GM21529 (cell line): ENCODE data around the gene GLT6D1.

ENCODE experiments used
- ATAC-seq: cut with Tn5 transposase; IDR thresholded peaks from one replicate; pipeline ENCODE4 v1.9.1; 2021; ENCODE audit not compliant: unreplicated experiment

Gene GLT6D1

DNA sequence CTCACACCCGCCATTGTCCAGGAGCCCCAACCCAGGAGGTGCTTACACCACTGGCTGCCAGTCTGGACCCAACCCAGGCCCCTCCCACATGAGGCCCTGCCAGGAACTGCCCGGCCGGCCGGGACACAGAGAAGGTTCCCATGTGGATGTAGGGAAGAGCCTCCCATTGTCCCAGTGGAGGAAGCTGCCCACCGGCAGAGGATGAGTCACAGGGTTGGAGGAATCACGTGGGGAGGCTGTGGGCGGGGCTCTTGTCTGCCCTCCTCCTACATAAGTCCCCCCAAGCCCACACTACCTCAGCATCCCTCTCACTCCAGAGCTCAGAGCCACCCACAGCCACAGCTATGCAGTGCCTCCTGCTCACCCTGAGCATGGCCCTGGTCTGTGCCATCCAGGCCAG lies 51.7 kb downstream of the GLT6D1 start:
- ATAC-seq = no peak

DNA sequence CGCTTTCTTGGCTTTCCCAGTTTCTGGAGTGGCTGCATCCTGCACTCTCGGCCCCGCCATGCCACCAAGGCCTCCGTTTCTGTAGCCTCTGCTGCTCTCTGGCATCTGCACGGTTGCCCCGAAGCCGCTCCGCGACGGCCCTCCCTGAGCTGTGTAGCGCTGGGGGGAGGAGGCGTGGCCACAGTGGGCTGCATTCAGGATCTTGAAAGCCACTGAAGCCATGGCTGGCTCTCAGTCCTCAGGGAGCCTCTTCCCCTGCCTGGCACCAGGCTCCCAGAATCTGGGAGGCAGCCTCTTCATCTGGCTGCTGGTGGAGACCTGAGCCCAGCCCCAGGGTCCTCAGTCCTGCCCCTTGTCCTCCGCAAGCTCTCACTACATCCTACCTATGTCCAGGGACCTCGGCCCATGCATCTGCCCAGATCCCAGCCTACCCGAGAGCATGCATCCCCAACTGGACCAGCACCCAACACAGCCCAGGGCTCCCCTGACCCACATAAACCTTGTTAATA lies 52.7 kb downstream of the GLT6D1 start:
- no peak for ATAC-seq

DNA sequence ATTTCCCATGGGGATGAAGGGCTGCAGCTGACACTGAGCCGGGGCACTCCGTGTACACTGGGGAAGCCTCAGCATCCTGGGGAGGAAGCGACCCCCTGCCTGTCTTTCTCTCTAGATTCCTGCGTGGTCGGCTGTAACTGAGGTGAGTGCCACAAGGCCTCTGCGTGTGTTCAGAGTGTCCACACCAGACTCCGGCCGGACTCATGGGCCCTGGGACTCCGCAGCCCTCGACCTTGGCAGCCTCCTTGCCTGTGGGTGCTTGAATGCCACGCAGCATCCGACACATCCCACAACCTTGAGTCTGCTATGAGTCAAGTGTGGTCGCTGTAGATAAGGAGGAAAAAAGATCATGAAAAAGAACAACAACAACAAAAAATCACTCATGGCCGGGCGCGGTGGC lies 54.4 kb downstream of the GLT6D1 start:
- ATAC-seq = no peak

DNA sequence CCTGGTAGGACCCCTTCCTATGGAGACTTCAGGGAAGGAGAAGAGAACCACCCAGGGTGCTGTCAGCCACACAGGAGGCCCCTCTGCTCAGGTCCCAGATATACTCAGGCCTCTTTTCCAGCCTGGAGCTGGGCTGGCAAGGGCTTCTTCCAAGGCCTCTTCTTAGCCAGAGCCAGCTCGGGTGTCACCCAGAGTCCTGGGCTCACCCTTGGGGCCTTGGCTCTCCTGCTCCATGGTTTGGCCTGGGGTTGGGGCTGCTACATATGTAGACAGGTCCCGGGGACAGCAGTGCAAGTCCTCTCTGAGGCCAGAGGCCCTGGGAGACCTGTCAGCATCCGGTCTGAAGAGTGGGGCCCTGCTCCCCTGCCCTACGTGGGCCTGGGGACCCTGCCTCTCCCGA lies 55.0 kb downstream of the GLT6D1 start:
- ATAC-seq = no peak

DNA sequence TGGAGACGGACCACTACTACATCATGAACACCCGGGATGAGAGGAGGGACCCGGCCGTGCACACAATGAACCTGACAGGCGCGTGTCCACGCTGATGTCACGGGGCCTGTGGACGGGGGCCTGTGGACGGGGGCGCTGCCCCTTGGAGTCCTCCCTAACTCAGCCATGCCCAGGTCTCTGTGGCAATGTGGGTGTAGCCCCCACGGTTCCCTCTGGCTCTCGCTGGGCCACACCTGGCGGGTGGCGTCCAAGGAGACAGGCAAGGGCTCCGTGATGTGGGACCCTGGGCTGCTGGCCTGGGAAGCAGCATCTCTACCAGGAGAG lies 55.7 kb downstream of the GLT6D1 start:
- no peak for ATAC-seq

DNA sequence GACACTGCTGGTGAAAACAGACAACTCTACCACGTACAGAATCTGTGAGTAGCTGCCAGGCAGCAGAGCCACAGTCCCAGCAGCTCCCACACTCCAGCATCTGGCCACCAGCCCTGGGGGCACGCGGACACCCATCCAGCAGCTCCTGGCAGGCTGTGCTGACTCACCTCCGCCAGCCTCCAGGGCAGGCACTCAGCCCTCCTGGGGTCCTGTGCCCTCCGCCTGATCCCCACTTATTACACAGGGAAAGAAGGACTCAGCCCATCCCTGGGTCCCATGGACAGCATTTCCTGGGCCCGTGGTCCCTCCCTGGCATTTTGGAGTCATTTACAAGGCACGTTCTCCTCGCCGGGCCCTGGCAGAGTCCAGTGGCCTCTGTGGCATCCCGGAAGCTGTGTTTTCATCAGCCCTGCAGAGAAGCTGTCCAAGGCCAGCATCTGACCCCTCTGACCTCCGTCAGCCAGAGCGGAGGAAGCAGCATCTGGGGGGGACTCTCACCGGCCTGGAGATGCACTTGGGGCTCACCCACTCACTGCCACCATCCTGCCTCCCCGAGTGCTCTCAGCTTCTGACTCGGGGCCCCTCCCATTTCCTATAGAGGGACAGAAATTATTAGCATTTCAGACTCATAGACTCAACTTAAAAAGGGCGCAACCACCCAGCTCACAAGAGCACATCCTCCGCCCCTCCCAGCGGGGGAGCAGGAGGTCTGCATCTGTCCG lies 56.2 kb downstream of the GLT6D1 start:
- ATAC-seq = no peak

GRCh38 chr9:135582541-135582940 lies 56.8 kb downstream of the GLT6D1 start:
- no peak for ATAC-seq

DNA sequence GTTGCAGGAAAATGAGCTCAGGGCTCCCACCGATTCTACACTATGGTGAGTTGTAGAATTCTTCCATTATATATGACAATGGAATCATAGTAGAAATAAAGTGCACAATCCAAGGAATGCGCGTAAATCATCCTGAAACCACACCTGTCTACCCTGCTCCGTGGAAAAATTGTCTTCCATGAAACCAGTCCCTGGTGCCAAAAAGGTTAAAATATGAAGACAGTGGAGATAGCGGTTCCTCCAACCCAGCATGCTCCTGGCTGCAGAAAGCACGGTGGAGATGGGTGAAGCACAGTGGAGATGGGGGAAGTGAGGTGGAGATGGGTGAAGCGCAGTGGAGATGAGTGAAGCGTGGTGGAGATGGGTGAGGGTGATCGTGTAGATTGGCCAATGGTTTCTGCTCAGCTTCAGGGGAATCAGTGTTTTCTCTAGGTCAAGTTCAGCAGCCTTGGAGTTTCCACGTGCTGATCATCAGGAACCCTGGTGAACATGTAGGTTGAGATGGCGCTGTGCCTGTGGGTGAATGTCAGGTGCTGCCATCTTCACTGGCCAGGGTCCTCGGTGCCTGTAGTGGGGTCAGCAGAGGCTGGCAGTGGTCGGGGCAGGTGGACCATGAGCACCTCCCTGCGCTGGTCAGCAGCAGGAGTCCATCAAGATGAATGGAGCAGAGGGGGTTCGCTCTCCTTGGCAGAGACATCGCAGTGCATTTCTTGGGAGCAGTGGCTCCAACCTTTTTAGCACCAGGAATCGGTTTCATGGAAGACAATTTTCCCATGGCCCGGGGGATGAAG lies 57.5 kb downstream of the GLT6D1 start:
- ATAC-seq = no peak

DNA sequence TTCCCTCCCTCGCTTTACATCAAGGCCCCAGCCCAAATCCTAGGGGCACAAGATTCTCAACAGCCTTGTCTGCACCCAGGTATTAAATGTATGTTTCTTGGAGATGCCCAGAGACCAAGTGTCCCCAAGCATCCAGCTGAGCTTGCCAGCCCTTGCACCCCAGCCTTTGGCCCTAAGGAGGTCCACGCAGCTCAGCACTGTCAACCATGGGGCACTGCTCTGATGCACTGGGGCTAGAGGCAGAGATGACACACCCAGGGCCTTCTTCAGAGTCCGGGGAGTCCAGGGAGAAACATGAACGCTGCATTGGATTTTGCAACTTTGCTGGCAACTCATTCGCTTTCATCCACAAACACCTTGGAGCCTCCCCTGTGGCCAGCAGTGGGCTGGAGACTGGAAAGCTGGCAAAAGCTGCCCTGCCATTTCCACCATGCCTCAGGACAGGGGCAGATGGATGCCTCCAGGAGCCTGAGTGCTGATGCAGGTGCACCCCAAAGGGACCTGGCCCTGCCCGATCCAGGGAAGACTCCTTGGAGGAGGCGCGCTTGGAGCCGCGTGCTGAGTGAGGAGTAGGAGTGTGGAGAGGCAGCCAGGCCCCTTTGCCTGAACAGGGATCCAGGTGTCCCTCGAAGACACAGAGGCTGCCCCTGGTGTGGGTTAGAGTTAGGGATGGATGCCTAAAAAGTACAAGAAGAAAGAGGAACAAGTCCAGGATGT lies 58.5 kb downstream of the GLT6D1 start:
- no peak for ATAC-seq

- no peak for ATAC-seq
Observed at GRCh38 chr9:135579889-135580660, 59.3 kb downstream of the GLT6D1 start.

GRCh38 chr9:135579356-135579755 lies 60.0 kb downstream of the GLT6D1 start:
- no peak for ATAC-seq

GRCh38 chr9:135577256-135577655 lies 62.1 kb downstream of the GLT6D1 start:
- no peak for ATAC-seq

GRCh38 chr9:135575995-135576631 lies 63.2 kb downstream of the GLT6D1 start:
- no peak for ATAC-seq

GRCh38 chr9:135574943-135575342 lies 64.4 kb downstream of the GLT6D1 start:
- ATAC-seq = no peak

DNA sequence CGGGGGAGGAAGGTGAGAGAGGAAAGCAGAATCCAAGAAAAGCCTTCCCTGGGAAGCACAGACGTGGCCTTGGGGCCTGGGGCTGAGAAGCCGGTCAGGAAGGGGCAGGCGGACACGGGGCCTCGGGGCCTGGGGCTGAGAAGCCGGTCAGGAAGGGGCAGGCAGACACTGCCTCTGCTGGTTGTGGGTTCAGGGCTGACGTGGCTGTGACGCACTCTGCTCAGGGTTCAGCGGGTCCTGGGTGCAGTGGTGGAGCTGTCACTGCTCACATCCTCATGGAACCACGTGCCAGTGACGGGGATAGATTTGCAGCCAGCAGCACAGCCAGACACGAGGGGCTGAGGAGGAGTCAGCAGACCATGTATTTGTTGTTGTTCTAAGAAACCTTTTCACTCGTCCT lies 65.0 kb downstream of the GLT6D1 start:
- no peak for ATAC-seq
